Measurements from ENCODE around the gene KPNA6. TPM values are rescaled to one million over a fixed set of nuclear protein-coding genes. Genes with fewer than 3 reads are reported as not detected.

Gene KPNA6
- total RNA-seq, 1 donor from 2014 or later, result 63.6 TPM

- Mint-ChIP-seq H3K4me3 (peak overlapping the region; percentile 72), H3K4me1 (peaks cover 30% of the 10 kb centered on the region), H3K27me3 (ENCODE audit: low read depth) (no peaks in the 10 kb centered on the region), H3K9me3 (no peaks in the 10 kb centered on the region), H3K36me3 (ENCODE audit: low read depth) (peaks cover 4% of the 10 kb centered on the region), H3K27ac (ENCODE audit: unreplicated experiment) (no peak overlapping the region)
- no peak for TF ChIP-seq CTCF (conservative IDR thresholded peaks at IDR 0.05)
- DNase-seq (ENCODE audit: low read depth, low spot score), result no peak
Observed at GRCh38 chr1:32066489-32066873, 41.4 kb upstream of the KPNA6 start.

- DNase-seq (ENCODE audit: low read depth, low spot score), result no peak
- Mint-ChIP-seq H3K27ac (ENCODE audit: unreplicated experiment) (no peak overlapping the region), H3K27me3 (ENCODE audit: low read depth) (peaks cover 3% of the 10 kb centered on the region), H3K4me3 (peak overlapping the region; percentile 69), H3K9me3 (peaks cover 2% of the 10 kb centered on the region), H3K36me3 (ENCODE audit: low read depth) (peaks cover 2% of the 10 kb centered on the region), H3K4me1 (peaks cover 32% of the 10 kb centered on the region)
- TF ChIP-seq CTCF (conservative IDR thresholded peaks at IDR 0.05), result no peak
Observed at GRCh38 chr1:32068957-32069588, 38.8 kb upstream of the KPNA6 start.

- Mint-ChIP-seq H3K36me3 (ENCODE audit: low read depth) (peaks cover 2% of the 10 kb centered on the region), H3K9me3 (peaks cover 2% of the 10 kb centered on the region), H3K4me3 (peak overlapping the region; percentile 95), H3K4me1 (peaks cover 39% of the 10 kb centered on the region), H3K27ac (ENCODE audit: unreplicated experiment) (peak overlapping the region; percentile 95), H3K27me3 (ENCODE audit: low read depth) (peaks cover 3% of the 10 kb centered on the region)
- TF ChIP-seq CTCF (conservative IDR thresholded peaks at IDR 0.05), result no peak
- DNase-seq (ENCODE audit: low read depth, low spot score), result peak; percentile 22
Observed at GRCh38 chr1:32071758-32072621, 35.9 kb upstream of the KPNA6 start.

GRCh38 chr1:32072622-32073298, 35.1 kb upstream of the KPNA6 start, which contains the start of gene TMEM39B:
TSS of gene TMEM39B (plus strand) at chr1:32072939. CDS start at chr1:32073048, 109 bp downstream.
- TF ChIP-seq CTCF (conservative IDR thresholded peaks at IDR 0.05), result no peak
- H3K27ac Mint-ChIP-seq (ENCODE audit: unreplicated experiment), result peak within 1 kb of the TSS; percentile 95

More at GRCh38 chr1:32072622-32073298, 35.1 kb upstream of the KPNA6 start, which contains the start of gene TMEM39B:
- DNase-seq (ENCODE audit: low read depth, low spot score), result peak; percentile 90
- H3K9me3 Mint-ChIP-seq, result peaks cover 2% of the 10 kb centered on the region
- H3K27me3 Mint-ChIP-seq (ENCODE audit: low read depth), result peaks cover 3% of the 10 kb centered on the region
- peak within 1 kb of the TSS; percentile 95 for H3K4me3 Mint-ChIP-seq
- peaks cover 46% of the 10 kb centered on the region for H3K4me1 Mint-ChIP-seq
- peaks cover 8% of the 10 kb centered on the region for H3K36me3 Mint-ChIP-seq (ENCODE audit: low read depth)

Data from neural crest cell (in vitro differentiated cells).